Fibroblast of the conjunctiva (primary cell): ENCODE data around the gene PNKP.

Experiments
- DNase-seq: peaks from one replicate; pipeline ENCODE4 v3.0.0-alpha.2; 2010; ENCODE audit warnings: low read depth

PNKP gene

GRCh38 chr19:49890349-49891311 lies 23.3 kb upstream of the PNKP start:
- DNase-seq: no peak

DNA sequence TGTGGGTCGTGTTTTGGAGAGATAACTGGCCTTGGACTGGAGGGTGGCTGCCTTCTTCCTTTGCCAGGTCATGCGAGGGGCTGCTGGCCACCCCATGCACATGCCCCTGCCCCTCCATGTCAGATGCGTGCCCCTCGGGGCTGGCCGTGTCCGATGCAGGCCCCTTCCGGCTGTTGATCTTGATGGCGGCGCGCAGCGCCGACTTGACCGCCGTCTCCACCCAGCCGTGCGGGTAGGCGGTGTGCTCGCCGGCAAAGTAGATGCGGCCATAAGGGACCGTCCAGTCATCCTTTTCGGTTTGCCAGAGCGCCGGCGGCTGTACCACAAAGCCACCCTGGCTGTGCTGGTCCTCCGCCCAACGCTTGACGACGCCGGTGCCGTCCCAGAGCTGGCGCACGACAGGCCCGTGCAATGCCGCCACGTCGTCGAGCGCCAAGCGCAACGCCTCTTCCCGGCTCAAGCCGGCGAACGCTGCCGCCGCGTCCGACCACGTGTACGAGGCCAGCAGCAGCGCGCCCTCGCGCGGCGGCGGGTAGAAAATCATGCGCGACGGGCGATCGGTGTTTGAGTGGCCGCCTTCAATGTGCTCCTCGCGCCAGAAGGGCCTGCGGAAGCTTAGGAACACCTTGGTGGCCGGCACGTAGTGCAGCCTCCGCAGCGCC lies 22.4 kb upstream of the PNKP start:
- peak; percentile 43 for DNase-seq

DNA sequence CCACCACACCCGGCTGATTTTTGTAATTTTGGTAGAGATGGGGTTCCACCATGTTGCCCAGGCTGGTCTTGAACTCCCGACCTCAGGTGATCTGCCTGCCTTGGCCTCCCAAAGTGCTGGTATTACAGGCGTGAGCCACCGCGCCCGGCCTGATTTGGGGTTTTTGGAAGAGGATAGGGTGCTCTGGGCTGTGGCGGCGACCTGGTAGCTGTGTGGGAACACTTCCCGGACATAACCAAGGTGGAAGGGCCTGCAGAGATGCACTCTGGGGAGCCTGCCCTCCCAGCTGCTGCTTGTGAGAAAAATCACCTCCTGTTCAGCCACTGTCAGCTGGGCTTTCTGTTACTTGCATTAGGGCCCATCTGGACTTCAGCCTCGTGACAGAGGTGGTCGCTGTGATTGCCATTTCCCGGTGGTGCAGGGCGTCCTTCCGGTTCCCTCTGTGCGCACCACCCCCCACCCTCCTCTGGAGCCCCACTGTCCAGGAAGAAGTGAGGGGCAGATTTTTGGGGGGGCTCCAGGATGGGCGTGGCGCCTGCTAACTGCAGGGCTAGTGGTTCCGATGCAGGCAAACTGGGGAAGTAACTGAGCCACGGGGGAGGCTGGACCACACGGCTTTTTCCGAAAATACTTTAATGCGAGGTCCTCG lies 21.8 kb upstream of the PNKP start:
- no peak for DNase-seq

- no peak for DNase-seq
Observed at GRCh38 chr19:49888510-49888824, 21.1 kb upstream of the PNKP start.

DNA sequence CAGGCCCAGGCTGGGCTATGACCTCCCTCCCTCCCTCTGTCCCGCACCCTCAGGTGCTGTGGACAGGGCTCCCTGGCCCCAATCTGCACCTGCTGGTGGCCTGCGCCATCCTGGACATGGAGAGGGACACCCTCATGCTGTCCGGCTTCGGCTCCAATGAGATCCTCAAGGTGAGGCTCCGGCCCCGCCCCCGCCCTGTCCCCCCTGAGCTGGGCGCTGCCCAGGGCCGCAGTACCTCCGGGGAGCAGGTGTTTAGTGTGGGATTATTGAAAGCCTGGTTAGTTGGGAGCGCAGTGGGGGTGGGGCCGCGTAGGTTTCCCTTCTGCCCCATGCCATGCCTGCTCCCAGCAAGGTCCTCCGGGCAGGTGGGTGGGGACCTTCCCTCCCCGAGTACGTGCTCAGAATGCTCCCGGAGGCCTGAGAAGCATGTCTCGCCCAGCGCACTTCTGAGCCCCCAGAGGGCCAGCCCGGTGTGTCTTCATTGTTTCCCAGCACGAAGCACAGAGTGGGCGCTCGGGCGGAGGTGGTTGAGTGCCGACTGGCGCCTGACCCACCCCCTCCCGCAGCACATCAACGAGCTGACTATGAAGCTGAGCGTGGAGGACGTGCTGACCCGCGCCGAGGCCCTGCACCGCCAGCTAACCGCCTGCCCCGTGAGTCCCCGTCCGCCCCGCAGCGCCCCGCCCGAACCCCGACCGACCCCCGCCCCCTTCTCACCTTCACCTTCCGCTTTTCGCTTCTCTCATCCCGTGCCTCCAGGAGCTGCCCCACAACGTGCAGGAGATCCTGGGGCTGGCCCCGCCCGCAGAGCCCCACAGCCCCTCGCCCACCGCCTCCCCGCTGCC lies 20.5 kb upstream of the PNKP start:
- DNase-seq: no peak

- DNase-seq: no peak
Observed at GRCh38 chr19:49887037-49887664, 19.8 kb upstream of the PNKP start.

DNA sequence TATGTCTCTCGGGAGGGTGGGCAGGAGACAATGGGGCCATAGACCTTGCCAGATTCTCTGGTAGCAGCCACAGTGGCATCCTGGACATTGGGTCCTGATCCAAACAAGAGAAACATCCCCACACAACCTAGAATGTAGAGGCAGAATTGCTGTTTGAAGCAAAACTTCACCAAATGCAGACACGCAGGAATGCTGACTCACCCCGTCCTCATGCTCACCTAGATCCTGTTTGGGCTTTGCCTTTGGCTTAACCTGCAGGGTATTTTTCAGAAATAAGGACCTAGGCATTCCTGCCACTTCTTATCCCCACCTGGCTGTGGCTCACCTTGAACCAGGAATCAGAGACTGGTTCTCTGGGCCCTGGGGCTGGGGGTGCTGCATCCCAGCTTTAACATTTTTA lies 17.4 kb upstream of the PNKP start:
- DNase-seq: no peak

GRCh38 chr19:49884109-49884508 lies 16.7 kb upstream of the PNKP start:
- no peak for DNase-seq

- DNase-seq: no peak
Observed at GRCh38 chr19:49883094-49883493, 15.7 kb upstream of the PNKP start.

GRCh38 chr19:49882643-49883042 lies 15.3 kb upstream of the PNKP start:
- DNase-seq: no peak

DNA sequence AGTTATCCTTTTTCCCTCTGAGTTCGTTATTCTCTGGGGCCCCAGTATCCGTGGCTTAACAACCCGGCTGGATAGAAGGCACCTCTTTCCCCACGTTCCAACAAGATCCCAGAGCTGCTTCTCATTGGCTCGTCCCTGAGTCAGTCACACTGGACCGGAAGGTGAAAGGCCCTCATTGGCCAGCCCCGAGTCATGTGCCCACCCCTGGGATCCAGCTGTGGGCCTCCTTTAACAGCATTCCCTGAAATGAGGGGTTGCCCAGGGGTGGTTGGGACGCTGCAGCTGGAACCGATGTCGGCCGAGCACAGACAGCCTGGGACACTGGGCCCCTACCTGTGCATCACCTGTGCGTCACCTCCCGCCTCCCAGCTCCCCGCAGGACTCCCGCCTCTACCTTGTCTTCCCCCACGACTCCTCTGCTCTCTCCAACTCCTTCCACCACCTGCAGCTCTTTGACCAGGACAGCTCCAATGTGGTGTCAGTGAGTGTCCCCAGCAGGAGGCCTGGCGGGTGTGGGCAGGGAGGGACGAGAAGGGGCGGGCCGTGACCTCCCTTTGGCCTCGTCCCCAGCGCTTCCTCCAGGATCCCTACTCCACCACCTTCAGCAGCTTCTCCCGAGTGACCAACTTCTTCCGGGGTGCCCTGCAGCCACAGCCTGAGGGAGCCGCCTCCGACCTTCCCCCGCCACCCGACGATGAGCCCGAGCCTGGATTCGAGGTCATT lies 14.5 kb upstream of the PNKP start:
- no peak for DNase-seq

GRCh38 chr19:49881186-49881585 lies 13.8 kb upstream of the PNKP start:
- DNase-seq: no peak

GRCh38 chr19:49880162-49880869 lies 12.9 kb upstream of the PNKP start:
- no peak for DNase-seq

DNA sequence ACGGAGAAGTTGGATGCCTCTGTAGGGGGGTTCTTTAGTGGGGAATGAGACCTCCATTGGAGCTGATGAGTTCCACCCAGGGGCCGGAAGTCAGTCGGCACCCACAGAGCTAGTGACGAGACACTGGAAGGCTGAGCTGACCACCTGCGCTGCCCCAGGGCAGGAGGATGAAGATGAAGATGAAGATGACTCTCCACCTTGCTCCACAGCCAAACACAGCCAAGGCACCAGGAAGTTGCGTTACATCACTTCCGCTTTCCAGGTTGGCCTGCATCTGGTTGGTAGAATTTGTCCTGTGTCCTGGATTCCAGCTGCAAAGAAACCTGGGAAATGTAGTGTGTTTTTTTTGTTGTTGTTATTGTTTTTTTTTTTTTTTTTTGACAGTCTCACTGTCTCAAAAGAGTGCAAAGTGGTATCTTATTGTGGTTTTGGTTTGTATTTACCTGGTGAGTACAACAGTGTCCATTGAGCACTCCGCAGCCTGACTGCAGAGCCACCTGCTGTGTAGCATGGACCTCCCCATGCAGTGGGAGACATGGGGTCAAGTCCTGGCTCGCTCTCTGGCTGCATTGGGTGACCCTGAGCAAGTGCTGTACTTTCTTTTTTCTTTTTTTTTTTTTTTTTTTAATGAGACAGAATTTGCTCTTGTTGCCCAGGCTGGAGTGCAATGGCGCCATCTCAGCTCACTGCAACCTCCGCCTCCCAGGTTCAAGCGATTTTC lies 12.0 kb upstream of the PNKP start:
- no peak for DNase-seq

DNA sequence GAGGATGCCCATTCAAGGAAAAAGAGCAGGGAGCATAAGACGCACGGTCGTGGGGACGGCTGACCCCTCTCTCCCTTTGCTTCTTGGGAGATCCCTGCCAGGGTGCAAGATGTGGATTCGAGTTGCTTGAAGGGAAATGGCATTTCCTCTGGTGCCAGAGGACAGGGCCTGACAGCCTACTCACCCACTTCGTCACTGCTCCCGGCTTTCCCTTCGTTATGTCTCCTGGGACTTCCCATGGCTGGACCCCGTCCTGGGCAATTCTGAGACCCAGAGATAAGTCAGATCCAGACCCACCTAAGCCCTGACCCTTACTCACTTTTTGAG lies 11.3 kb upstream of the PNKP start:
- no peak for DNase-seq

DNA sequence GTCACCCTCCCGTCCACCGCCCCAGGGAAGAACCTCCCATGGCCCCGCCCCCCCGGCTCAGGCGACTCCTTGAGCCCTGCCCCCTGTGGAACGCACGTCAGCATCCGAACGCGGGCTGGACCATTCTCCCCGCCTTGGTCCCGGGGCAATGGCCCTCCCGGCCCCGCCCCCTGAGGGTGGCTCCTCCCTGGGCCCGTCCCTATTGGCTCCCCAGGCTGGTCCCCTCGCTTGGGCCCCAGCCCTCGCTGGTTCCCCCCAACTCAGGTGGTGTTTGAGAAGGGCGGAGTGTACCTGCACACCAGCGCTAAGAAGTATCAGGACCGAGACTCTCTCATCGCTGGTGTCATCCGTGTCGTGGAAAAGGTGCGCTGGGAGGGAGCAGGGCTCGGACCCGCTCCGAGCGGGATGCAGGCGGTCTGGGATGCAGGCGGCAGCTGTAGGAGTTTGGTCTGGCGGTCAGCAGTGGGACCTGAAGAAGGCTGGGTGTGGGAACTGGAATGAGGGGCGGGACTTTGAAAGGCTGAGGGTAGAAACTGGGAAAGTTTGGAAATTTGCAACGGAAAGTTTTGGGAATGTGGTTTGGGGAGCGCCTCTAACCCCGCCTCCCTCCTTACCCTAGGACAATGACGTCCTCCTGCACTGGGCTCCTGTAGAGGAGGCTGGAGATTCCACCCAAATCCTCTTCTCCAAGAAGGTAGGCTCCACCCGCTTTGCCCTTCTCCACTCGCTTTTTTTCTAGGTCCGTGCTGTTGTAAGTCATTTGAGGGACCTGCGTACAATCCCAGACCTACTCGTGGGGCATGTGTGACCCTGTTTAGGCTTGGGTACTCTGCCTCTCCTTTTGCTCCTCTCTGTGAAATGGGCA lies 10.7 kb upstream of the PNKP start:
- DNase-seq: peak; percentile 96

DNA sequence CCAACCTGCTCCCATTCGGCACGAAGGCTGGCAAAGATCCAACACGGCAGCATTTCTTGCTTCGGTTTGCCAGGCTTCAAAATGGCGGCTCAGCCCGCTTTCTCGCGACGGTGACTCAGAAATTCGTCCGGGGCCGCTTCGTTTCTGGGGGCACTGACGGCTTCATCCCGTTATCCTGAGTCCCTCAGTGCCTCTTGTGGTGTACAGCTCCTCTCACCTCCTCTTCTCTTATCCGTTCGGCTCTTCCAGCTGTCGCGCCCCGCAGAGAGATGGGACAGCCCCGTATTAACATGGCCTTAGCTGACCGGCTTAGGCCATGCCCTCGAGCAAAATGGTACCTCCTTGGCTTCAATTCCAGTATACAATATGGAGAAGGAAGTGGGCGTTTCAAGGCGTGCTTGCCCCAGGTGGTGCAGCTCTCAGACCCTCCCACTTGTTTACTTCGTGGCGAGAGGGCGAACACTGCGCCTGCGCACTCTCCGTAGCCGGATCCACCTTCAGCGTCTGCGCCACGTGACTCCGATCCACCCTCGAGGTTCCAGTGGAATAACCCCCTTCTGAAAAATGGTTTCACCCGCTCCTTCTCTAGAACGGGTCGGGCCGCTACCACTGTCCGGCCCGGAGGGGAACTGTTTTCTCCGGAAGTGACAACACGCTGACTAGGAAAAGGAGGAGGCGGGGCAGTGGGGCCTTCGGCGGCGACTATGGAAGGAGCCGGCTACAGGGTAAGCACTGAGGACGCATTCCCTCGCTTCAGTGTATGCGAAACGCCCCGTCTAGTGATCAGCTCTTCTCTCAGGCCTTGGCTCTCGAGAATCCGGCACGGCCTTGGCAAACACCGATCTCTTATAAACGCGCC lies 9.9 kb upstream of the PNKP start, which contains the start of the genes AKT1S1 and TBC1D17:
Gene AKT1S1, minus strand, starts transcription at position 336 of the 859 bp plus-strand sequence. CDS start 4,060 bp downstream, outside the sequence.
Gene TBC1D17, plus strand, starts transcription at position 683 of the 859 bp plus-strand sequence. Its CDS starts 22 bp downstream, at position 705.
- peak; percentile 100 for DNase-seq
